ENCODE results near the gene MMP19. TPM values are rescaled to one million over a fixed set of nuclear protein-coding genes. Genes with fewer than 3 reads are reported as not detected.
A peak's percentile ranks its signal among the peaks of the same experiment; 100 is the strongest.

Gene MMP19
- total RNA-seq, 4 donors from 2014 or later, result 5.5 to 17.4 (median 8.5) TPM

DNA sequence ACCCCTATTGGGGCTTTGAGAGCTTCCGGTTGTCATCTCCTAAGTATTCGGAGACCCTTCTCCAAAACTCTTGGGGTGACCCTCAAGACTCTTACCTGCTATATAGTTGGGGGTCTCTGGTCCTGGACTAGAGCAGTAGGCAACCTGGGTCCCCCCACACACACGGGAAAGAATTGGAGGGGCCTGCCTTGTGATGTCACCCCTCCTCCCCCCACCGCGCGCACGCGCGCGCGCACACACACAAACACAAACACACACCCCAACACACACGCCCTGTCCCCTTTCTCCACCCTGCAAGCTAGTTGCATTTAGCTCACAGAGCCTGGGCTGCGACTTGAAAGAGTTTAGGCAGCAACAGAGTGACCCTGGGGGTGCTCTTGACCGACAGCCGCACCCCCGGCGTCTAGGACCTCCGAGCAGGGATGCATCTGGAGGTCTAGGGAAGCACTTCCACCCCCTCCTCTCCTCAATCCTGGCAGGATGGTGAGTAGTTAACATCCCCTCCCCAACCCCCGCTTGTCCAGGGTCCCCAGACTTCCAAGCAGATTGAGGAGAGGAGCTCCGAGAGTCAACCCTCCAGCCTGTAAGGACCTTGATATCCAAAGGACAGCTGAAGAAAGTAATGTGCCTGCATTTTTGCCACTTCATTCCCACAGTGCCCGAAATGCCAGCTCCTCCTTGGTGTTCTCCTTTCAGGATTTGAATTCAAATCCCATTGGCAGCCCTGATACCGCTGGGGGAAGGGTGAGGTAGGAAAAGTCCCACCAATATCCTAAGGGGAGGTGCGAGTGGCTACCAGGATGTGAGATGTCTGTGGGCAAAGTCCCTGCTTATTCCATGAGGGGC is 11.9 kb downstream of the MMP19 start:
- peaks cover 39 to 65% (median 60%) of the 10 kb centered on the region in 4 donors for H3K4me1 ChIP-seq
- peak; percentile 45 for TF ChIP-seq POLR2A (IDR thresholded peaks at IDR 0.05; ENCODE audit: low read depth)
- peak; percentile 44 to 90 for TF ChIP-seq POLR2AphosphoS5 (IDR thresholded peaks at IDR 0.05)
- no peak for TF ChIP-seq CTCF (IDR thresholded peaks at IDR 0.05)
- TF ChIP-seq EP300 (IDR thresholded peaks at IDR 0.05), result no peak
- peak; percentile 96 for DNase-seq (ENCODE audit: extremely low spot score)
- peaks cover 0 to 27% (median 17%) of the 10 kb centered on the region in 4 donors for H3K36me3 ChIP-seq
- H3K9me3 ChIP-seq, result no peaks in the 10 kb centered on the region
- H3K27ac ChIP-seq (replicated peaks in 1 of 4), result peak overlapping the region; percentile 88 to 94 (median 92)
- peak overlapping the region; percentile 81 to 98 (median 86) for H3K4me3 ChIP-seq
- intact Hi-C loops (cut with DNase I), result no loop called here
- WGBS, result 3% methylated on average over 22 of the region's 23 CpGs
- H3K27me3 ChIP-seq, result no peaks in the 10 kb centered on the region

DNA sequence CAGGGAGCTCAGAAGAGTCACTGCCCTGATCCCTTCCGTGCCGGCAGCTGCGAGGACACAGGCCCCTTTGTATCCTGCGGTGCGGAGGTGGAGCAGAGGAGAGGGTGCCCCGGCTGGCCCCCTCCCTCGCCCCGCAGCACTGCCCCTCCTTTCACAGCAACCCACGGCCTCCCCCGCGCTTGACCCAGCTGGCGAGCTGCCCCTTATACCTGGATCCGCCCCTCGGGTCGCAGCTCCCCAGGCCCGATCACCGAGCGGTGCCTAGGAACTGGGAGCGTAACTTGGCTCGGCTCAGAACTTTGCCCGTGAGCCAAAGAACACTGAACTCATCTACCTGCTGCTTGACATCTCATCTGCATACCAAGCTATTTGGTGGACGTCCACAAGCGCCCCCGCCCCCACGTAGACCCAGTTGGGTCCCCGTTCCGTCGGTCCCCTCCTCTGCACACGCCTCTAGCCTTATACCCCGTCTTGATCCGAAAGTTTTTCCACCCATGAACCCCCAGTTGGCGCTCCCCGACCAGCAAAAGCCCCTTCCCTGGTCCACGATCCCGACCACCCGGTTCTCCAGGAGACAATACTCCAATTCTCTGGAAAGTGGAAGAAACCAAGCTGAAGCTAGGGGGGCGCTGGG is 12.7 kb downstream of the MMP19 start:
- no peak for TF ChIP-seq CTCF (IDR thresholded peaks at IDR 0.05)
- no peak for TF ChIP-seq POLR2AphosphoS5 (IDR thresholded peaks at IDR 0.05)
- TF ChIP-seq EP300 (IDR thresholded peaks at IDR 0.05), result no peak
- TF ChIP-seq POLR2A (IDR thresholded peaks at IDR 0.05; ENCODE audit: low read depth), result no peak
- Histone ChIP-seq H3K36me3 (peaks cover 0 to 21% (median 11%) of the 10 kb centered on the region in 4 donors), H3K27me3 (no peaks in the 10 kb centered on the region), H3K4me3 (peak overlapping the region; percentile 81 to 98 (median 86)), H3K9me3 (no peaks in the 10 kb centered on the region), H3K4me1 (peaks cover 44 to 73% (median 68%) of the 10 kb centered on the region in 4 donors), H3K27ac (replicated peaks in 1 of 4) (peak overlapping the region; percentile 88 to 94 (median 92))
- no peak for DNase-seq (ENCODE audit: extremely low spot score)
- WGBS, result 2% methylated on average over 28 of the region's 37 CpGs
- intact Hi-C loops (cut with DNase I), result loop anchor here (5.0 kb wide), 1 partner anchor 97 kb away; the partner anchor contains the start of gene PYM1

DNA sequence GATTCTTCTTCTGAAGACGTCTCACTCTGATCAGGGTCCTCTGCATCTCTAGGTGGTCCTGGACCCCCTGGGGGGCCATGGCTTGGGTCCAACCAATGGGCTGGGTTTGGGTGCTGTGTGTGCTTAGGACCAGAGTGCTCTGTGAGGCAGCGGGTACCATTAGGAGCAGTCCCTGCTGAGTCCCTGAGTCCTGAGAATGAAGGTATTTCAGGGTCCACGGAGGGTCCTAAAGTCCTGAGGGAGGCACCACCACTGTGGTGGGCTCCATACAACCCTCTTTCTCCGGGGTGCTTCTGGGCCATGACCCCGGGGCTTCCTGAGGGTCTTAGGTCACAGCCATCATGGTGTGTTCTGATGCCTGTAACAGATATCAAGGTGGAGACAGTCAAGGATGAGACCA is 14.4 kb downstream of the MMP19 start:
- intact Hi-C loops (cut with DNase I), result loop anchor here (5.0 kb wide), 1 partner anchor 99 kb away; the partner anchor contains the start of gene PYM1
- peak overlapping the region; percentile 88 to 94 (median 90) for H3K27ac ChIP-seq (replicated peaks in 1 of 4)
- H3K4me1 ChIP-seq, result peaks cover 48 to 85% (median 73%) of the 10 kb centered on the region in 4 donors
- no peak for DNase-seq (ENCODE audit: extremely low spot score)
- H3K27me3 ChIP-seq, result no peaks in the 10 kb centered on the region
- no peak for TF ChIP-seq CTCF (IDR thresholded peaks at IDR 0.05)
- TF ChIP-seq EP300 (IDR thresholded peaks at IDR 0.05), result no peak
- no peak for TF ChIP-seq POLR2A (IDR thresholded peaks at IDR 0.05; ENCODE audit: low read depth)
- no peak for TF ChIP-seq POLR2AphosphoS5 (IDR thresholded peaks at IDR 0.05)
- WGBS, result 95% methylated on average over 5 of the region's 5 CpGs
- H3K4me3 ChIP-seq, result peak overlapping the region; percentile 81 to 98 (median 86)
- peaks cover 0 to 21% (median 9%) of the 10 kb centered on the region in 4 donors for H3K36me3 ChIP-seq
- no peaks in the 10 kb centered on the region for H3K9me3 ChIP-seq

GRCh38 chr12:55827806-55828205 is 14.9 kb downstream of the MMP19 start:
- H3K36me3 ChIP-seq, result peaks cover 0 to 23% (median 13%) of the 10 kb centered on the region in 4 donors
- no peaks in the 10 kb centered on the region for H3K9me3 ChIP-seq
- intact Hi-C loops (cut with DNase I), result loop anchor here (5.0 kb wide), 1 partner anchor 99 kb away; the partner anchor contains the start of gene PYM1
- TF ChIP-seq POLR2AphosphoS5 (IDR thresholded peaks at IDR 0.05) (no peak), POLR2A (IDR thresholded peaks at IDR 0.05; ENCODE audit: low read depth) (no peak), EP300 (IDR thresholded peaks at IDR 0.05) (no peak), CTCF (IDR thresholded peaks at IDR 0.05) (no peak)
- no peaks in the 10 kb centered on the region for H3K27me3 ChIP-seq
- H3K4me1 ChIP-seq, result peaks cover 48 to 79% (median 70%) of the 10 kb centered on the region in 4 donors
- DNase-seq (ENCODE audit: extremely low spot score), result no peak
- H3K4me3 ChIP-seq, result no peak overlapping the region
- H3K27ac ChIP-seq (replicated peaks in 1 of 4), result peak overlapping the region in 3 of 4 donors; percentile 88 to 94 (median 90)
- WGBS, result 94% methylated on average over 15 of the region's 15 CpGs

Data from esophagus muscularis mucosa (tissue), 4 donors.